HG02973 (cell line): ENCODE measurements around the gene NDST1.
A peak's percentile ranks its signal among the peaks of the same experiment; 100 is the strongest.

Experiments
- ATAC-seq: cut with Tn5 transposase; IDR thresholded peaks from one replicate; pipeline ENCODE4 v1.9.1; 2021; ENCODE audit warnings: moderate library complexity; ENCODE audit not compliant: unreplicated experiment

The NDST1 gene

DNA sequence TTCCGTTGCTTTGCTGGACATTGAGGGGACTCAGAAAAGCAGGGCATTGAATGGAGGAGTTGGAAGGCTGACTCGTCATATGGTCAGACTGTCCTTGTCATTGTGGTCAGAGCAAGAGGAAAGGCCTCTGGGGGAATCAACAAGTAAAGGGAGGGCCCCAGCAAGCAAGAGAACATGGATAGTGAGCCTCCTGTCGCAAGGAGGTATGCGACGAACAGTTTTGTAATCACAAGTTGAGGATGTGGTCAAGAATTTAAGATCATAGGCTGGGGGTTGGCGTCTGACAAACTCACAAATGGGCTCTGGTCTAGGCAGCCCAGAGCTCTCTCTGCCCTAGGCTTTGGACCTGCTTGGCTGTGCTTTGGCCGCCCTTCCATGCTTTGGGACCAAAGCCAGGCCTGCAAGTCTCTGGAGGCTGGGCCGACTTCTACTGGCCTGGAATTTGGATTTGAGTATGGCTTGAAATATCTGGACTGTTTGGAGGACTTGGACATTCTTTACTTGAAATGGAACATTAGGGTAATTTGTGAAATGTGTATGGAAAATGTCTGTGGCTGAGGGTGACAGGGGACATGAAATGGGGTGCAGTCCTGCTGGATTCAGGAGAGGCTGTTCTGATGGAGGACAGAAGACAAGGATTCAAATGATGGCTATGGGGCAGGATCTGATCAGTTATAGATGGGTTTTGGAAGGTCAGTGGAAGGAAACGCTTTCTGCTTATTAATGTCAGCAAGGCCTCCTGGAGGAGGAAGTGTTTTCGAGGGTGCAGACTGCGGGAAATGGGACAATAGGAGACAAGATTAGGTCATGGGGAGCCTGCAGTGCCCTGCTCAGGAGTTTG is 19.2 kb upstream of the NDST1 start:
- ATAC-seq = no peak

GRCh38 chr5:150489360-150490295 is 18.3 kb upstream of the NDST1 start:
- peak; percentile 83 for ATAC-seq

GRCh38 chr5:150490296-150490669 is 17.6 kb upstream of the NDST1 start:
- no peak for ATAC-seq

DNA sequence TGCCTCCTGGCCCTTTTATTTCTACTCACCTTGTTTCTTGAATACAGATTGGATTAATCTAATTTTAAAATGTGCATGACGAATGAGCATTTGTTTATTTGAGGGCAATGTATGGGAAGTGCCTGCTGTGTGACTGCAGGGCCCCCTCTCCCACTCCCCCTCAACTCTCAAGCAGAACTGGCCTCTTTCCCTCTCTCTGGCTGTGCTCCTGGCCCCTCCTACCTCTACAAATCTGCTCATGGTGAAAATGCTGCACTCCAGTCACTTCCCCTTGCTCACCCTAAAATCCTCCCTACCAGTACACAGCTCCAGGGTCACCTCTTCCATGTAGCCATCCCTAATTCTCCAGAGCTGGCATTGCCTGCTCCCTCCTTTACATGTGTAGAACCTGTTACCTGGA is 17.2 kb upstream of the NDST1 start:
- ATAC-seq = no peak

DNA sequence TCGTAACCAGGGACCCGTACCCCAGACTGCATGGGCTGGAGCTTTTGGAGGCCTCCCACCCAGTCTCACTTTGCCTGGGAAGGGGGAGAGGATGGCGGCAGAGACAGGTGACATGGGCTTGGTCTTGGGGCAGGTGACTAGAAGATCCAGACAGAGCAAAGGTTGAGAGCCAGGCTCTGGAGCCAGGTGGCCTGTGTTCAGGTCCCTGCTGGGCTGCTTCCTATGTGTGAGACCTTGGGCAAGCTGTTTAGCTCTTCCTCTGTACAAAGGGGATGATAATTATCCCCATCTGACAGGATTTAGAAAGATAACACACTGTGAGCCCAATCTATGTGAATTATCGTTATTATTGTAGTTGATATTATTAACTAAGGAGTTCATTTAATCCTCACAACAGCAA is 16.1 kb upstream of the NDST1 start:
- ATAC-seq = no peak

DNA sequence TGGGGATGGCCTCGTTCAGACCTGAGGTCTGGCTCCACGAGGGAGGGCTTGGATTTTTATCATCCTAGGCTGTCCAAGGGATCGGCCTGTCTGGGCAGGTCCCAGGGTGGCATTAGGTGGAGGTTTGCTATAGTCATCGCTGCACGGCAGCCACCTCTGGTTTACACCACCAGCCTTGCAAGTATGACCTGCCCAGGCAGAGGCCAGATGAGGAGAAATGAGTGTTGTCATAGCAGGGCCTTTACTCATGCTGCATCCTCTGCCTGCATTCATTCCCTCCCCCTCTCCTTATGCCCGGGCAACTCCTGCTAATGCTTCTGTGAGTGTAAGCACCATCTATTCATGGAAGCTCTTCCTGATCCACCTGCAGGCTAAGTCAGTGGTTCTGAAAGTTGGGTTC is 15.3 kb upstream of the NDST1 start:
- ATAC-seq = no peak

DNA sequence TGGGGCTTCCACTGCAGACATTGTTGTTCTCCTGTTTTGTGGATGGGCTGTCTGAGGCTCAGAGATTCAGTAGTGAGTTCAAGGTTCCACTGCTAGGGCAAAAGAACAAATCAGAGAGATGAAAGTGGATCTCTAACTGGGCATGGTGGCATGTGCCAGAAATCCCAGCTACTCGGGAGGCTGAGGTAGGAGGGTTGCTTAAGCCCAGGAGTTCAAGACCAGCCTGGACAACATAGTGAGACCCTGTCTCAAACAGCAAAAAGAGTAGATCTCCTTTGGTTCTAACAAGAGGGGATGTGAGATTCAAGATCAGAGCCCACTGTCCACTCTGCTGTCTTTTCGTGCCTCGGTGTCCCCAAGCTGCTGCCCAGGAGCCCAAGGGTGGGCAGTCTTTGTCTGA is 11.8 kb upstream of the NDST1 start:
- ATAC-seq = no peak

GRCh38 chr5:150496534-150496933 is 11.4 kb upstream of the NDST1 start:
- no peak for ATAC-seq

DNA sequence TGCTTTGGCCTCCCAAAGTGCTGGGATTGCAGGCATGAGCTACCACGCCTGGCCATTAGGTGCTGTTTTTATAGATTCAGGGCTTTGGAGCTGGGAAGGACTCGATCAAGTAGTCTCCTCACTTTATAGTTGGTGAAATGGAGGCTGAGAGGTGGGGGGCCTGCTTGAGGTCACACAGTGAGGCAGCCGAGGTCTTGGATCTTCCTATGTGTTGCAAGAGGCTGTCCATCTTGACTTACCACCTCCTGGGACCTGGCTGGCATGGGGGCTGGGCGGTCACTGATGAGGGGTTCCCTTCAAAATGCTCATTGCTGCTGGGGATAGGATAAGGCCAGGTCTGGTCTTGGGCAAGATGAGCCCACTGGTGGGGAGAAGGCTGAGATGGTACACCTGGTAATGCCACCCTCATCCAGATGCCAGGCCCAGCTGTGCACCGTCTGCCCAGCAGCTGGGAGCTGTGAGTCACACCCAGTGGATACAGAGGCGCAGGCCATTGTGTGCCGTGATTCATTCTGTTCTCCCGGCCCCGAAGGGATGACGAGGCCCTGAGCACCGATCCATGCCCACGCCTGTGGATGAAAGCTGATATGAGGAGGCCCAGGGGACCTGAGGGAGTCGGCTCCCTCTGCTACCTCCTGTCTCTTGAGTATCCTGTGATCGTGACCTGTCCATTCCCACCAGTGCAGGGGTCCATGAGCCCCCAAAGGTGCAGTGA is 10.5 kb upstream of the NDST1 start:
- ATAC-seq = no peak

GRCh38 chr5:150497989-150498317 is 10.0 kb upstream of the NDST1 start:
- ATAC-seq = no peak

- ATAC-seq = no peak
Measured at GRCh38 chr5:150498501-150498900, 9.4 kb upstream of the NDST1 start.

DNA sequence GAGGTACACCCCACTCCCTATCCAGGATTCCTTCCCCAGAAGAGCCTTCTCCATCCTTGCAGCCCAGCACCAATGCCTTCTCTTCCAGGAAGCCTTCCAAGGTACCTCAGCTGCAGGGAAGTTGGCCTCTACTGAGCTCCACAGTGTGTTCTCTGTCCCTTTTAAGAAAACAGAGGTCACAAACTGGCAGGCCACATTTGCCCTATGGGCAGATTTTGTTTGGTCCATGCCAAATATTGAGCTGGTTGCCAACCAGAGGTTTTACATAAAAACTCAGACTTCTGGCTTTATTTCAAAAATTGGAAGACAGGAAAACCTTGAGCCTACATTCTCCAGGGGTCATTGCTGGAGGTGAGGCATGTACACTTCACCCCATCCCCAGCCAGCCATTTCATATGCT is 9.0 kb upstream of the NDST1 start:
- no peak for ATAC-seq

GRCh38 chr5:150499437-150499956 is 8.4 kb upstream of the NDST1 start:
- ATAC-seq = no peak

DNA sequence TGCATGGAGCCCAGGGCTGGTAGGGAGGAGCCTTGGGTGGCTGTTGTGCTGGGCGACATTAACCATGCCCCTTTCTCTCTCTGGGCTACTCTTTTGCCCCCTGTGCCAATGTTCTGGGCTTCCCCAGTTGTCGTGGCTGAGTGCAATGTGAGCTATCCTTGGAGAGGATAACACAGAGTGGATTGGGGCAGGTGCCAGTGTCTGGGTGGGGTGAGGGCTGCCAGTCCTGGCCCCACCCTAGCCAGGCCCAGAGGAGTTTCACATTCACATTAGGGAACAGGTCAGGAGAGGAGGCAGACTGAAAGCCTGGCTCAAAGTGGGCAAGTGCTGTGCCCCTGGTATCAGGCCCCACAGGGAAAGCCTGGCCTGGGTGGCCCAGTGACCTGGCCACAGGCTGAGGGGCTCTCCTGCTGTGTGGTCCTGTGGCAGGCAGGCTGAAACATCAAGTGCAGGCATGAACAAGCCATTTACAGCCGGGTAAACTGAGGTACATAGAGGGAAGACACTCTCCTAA is 7.5 kb upstream of the NDST1 start:
- ATAC-seq = no peak

DNA sequence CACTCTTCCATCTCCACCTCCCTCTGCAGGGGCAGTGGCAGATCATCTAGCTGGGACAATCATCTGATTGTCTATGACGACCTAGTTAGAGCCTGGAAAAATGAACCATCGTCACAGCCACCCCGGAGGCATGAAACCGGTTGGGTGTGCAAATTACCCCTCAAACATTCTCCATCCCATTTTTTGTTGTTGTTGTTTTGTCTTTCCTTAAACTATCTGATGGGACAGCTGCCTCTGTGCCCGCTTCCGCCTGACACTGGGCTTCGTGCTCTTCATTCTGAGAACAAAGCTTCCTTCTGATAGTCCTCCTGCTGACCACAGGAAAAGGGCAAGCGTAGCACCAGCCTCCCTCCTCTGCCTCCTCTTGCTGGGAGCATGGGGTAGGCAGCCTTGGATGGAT is 7.0 kb upstream of the NDST1 start:
- ATAC-seq = no peak

DNA sequence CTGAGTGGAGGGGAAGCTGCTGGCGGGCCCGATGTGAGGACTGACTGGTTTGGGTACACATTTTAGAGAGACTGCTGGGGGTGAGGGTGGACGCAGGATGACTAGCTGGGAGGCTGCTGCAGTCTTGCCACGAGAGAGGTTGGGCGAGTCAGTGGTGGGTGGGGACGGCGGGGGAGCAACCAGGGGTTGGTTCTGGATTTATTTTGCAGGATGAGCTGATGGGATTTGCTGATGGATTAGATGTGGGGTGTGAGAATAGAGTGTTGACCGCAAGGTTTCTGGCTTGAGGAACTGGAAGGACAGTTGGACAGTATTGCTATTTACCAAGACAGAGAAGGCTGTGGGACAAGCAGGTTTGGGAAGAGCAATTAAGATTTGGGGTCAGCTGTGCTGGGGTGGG is 5.8 kb upstream of the NDST1 start:
- no peak for ATAC-seq

- ATAC-seq = no peak
Measured at GRCh38 chr5:150502847-150503246, 5.1 kb upstream of the NDST1 start.

- ATAC-seq = no peak
Measured at GRCh38 chr5:150503386-150503785, 4.5 kb upstream of the NDST1 start.

- no peak for ATAC-seq
Measured at GRCh38 chr5:150503977-150504620, 3.8 kb upstream of the NDST1 start.

- ATAC-seq = no peak
Measured at GRCh38 chr5:150505041-150505511, 2.9 kb upstream of the NDST1 start.
